Endothelial cell of umbilical vein (primary cell): ENCODE results near the gene ADM2. TPM values are rescaled to one million over a fixed set of nuclear protein-coding genes. Genes with fewer than 3 reads are reported as not detected.

Source experiments
- BruUV-seq: library from RNA; stranded (reverse); fragments of 400-500 nt; replicated peaks from 2 replicates; lab custom pipeline; 2021; lab: Mats Ljungman, UMichigan
- CTCF ChIA-PET: fragments of 300-600, 350-600 bp; sonication (Branson Sonifier 250); formaldehyde crosslinking; loops from one replicate; lab custom pipeline; 2021; ENCODE audit warnings: antibody characterized with exemption, inconsistent platforms; lab: Charles Lee
- POLR2A ChIA-PET: fragments of 300-600, 350-600 bp; sonication (Branson Sonifier 250); formaldehyde crosslinking; loops from one replicate; lab custom pipeline; 2021; ENCODE audit warnings: antibody characterized with exemption, inconsistent platforms; lab: Charles Lee
- DNase-seq: peaks from one replicate; pipeline ENCODE4 v3.0.0-alpha.2; 2011; ENCODE audit warnings: low read depth, low spot score
- FAIRE-seq: peaks from 2 replicates; lab custom pipeline; 2011; peaks lifted over from hg19 to GRCh38; lab: Jason Lieb, UNC
- H2AFZ ChIP-seq: 2 replicates; pipeline ENCODE4 v1.6.0; 2012; ENCODE audit warnings: low read depth, low read length, control low read depth, inconsistent platforms
- H3K27ac ChIP-seq: 2 replicates; pipeline ENCODE4 v1.5.1; 2011; ENCODE audit warnings: low read depth, mild to moderate bottlenecking, control low read depth, low read length, moderate library complexity; ENCODE audit not compliant: insufficient read depth
- H3K27me3 ChIP-seq, 2 experiments: 2 replicates each; pipeline versions ENCODE4 v1.6.0 to v1.6.1; 2011; ENCODE audit warnings: low read length in 2 of 2, mixed read lengths in 1 of 2; ENCODE audit not compliant: control insufficient read depth in 2 of 2, insufficient read depth in 2 of 2
- H3K36me3 ChIP-seq, 2 experiments: 2 replicates in 1 of 2; 3 replicates in 1 of 2; pipeline ENCODE4 v1.5.1; 2011; ENCODE audit warnings: low read length in 2 of 2, mild to moderate bottlenecking in 1 of 2, moderate library complexity in 1 of 2; ENCODE audit not compliant: control insufficient read depth in 2 of 2, insufficient read depth in 2 of 2; ENCODE audit errors: extremely low read depth in 1 of 2
- H3K4me1 ChIP-seq: 3 replicates; pipeline ENCODE4 v1.5.1; 2011; ENCODE audit warnings: mild to moderate bottlenecking, low read length; ENCODE audit not compliant: control insufficient read depth, insufficient read depth; ENCODE audit errors: extremely low read depth
- H3K4me2 ChIP-seq: 2 replicates; pipeline ENCODE4 v1.6.1; 2011; ENCODE audit warnings: low read length, control low read depth, mixed read lengths; ENCODE audit not compliant: insufficient read depth
- H3K4me3 ChIP-seq, 3 experiments: fragments of 200-600 bp in 1 of 3; sonication (generic), shearing (Covaris generic) in 1 of 3; replicated peaks in 1 of 3; 2 replicates each; pipeline ENCODE4 v1.5.1; 2011 to 2016; ENCODE audit warnings: control low read depth in 3 of 3, low read length in 3 of 3, mild to moderate bottlenecking in 2 of 3, inconsistent platforms in 1 of 3, low read depth in 1 of 3, moderate library complexity in 1 of 3; ENCODE audit not compliant: insufficient read depth in 1 of 3
- H3K79me2 ChIP-seq: 2 replicates; pipeline ENCODE4 v1.6.0; 2012; ENCODE audit warnings: low read length, inconsistent platforms; ENCODE audit not compliant: control insufficient read depth, insufficient read depth
- H3K9ac ChIP-seq: replicated peaks from 2 replicates; pipeline ENCODE3; 2011; ENCODE audit warnings: low read length, control low read depth; ENCODE audit not compliant: insufficient read depth; ENCODE audit errors: extremely low read depth
- H3K9me1 ChIP-seq: replicated peaks from 3 replicates; pipeline ENCODE4 v1.6.0; 2011; ENCODE audit warnings: mild to moderate bottlenecking, low read length; ENCODE audit not compliant: control insufficient read depth, insufficient read depth; ENCODE audit errors: extremely low read depth
- H3K9me3 ChIP-seq: replicated peaks from 2 replicates; pipeline ENCODE4 v1.5.1; 2012; ENCODE audit warnings: low read length, inconsistent platforms; ENCODE audit not compliant: control insufficient read depth, insufficient read depth
- H4K20me1 ChIP-seq: replicated peaks from 2 replicates; pipeline ENCODE3; 2011; ENCODE audit warnings: mild to moderate bottlenecking, low read length; ENCODE audit not compliant: control insufficient read depth, insufficient read depth; ENCODE audit errors: extremely low read depth
- EZH2 ChIP-seq: IDR thresholded peaks from 2 replicates; pipeline ENCODE4 v1.6.1; 2012; ENCODE audit warnings: borderline replicate concordance, low read depth, mild to moderate bottlenecking, moderate library complexity, low read length, inconsistent platforms; ENCODE audit not compliant: severe bottlenecking
- FOS ChIP-seq: IDR thresholded peaks from 2 replicates; pipeline ENCODE4 v1.6.1; 2011; ENCODE audit warnings: mild to moderate bottlenecking, low read length, moderate library complexity, borderline replicate concordance; ENCODE audit not compliant: insufficient read depth
- GATA2 ChIP-seq: IDR thresholded peaks from 2 replicates; pipeline ENCODE4 v1.7.0; 2011; ENCODE audit warnings: low read depth, mild to moderate bottlenecking, moderate library complexity, mixed read lengths, low read length; ENCODE audit not compliant: insufficient read length, insufficient read depth
- JUN ChIP-seq: IDR thresholded peaks from 2 replicates; pipeline ENCODE4 v1.6.1; 2011; ENCODE audit warnings: borderline replicate concordance, low read depth; ENCODE audit not compliant: insufficient read length, insufficient read depth
- MYC ChIP-seq: IDR thresholded peaks from one replicate; pipeline ENCODE4 v1.6.1; 2011; ENCODE audit warnings: mild to moderate bottlenecking, low read depth, low read length
- POLR2A ChIP-seq: IDR thresholded peaks from 2 replicates; pipeline ENCODE4 v1.6.1; 2012; ENCODE audit warnings: low read depth, mild to moderate bottlenecking, control low read depth, low read length
- POLR2AphosphoS5 ChIP-seq: IDR thresholded peaks from 2 replicates; pipeline ENCODE4 v1.6.1; 2012; ENCODE audit warnings: low read depth, mild to moderate bottlenecking, control low read depth, low read length, moderate library complexity; ENCODE audit not compliant: insufficient read depth
- dilution Hi-C: fragments of 300-500 bp; cut with MboI; formaldehyde crosslinking; loops from one replicate; pipeline ENCODE4 v1.15.0; 2019; ENCODE audit warnings: low sequenced_read_pairs; ENCODE audit not compliant: extremely low pct_ligation_motif_present
- intact Hi-C: fragments of 100-400 bp; cut with micrococcal nuclease; formaldehyde crosslinking; loops from one replicate; pipeline ENCODE4 v1.10.0; 2022
- polyA plus RNA-seq, 4 experiments: library from polyadenylated mRNA; depleted of rRNA in 3 of 4; stranded (reverse) in 3 of 4; unstranded in 1 of 4; fragments of >200 nt; gene quantifications; 2 replicates each; pipeline versions ENCODE4 v1.2.1 to v1.2.3, GENCODE V29; 2011 to 2012; ENCODE audit warnings: missing spikeins in 1 of 4
- total RNA-seq: library from RNA; stranded (reverse); gene quantifications from 2 replicates; pipeline ENCODE4 v1.2.3, GENCODE V29; 2021
- TF ChIP-seq, protein P1 (sequence below), 2 donors: IDR thresholded peaks; 1 replicate in 1 of 2; 2 replicates in 1 of 2; pipeline ENCODE4 v1.5.1; 2011; ENCODE audit warnings: low read length in 2 of 2, mild to moderate bottlenecking in 2 of 2, moderate library complexity in 2 of 2, control low read depth in 1 of 2, inconsistent platforms in 1 of 2, low read depth in 1 of 2; ENCODE audit not compliant: insufficient read depth in 1 of 2; ENCODE audit errors: extremely low read depth in 1 of 2
- TF ChIP-seq, protein P2 (sequence below): IDR thresholded peaks from 2 replicates; pipeline ENCODE4 v1.6.1; 2011; ENCODE audit not compliant: insufficient read depth, insufficient read length

Gene ADM2
- total and polyA plus RNA-seq, 2 donors (not counting 3 experiments of a cell fraction or from before 2014, with no cell fraction given) = 0.28 to 1.5 TPM

DNA sequence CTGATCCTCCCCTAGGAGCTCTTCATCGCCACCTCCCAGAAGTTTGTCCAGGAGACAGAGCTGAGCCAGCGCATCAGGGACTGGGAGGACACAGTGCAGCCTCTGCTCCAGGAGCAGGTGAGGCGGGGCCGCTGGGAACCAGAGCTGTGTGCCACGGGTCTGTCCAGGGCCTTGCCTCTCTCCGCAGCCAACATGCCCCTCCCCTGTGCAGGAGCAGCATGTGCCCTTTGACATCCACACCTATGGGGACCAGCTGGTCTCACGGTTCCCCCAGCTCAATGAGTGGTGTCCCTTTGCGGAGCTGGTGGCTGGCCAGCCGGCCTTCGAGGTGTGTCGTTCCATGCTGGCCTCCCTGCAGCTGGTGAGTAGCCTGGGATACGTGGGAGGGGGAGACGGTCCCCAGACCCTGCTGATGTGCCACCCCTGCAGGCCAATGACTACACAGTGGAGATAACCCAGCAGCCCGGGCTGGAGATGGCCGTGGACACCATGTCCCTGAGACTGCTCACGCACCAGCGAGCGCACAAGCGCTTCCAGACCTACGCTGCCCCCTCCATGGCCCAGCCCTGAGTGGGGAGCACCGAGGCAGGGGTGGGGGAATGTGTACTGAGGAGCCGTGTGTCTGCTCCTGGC lies 41.6 kb downstream of the ADM2 start:
- intact Hi-C loops = no loop called here
- no peak overlapping the region for H3K9ac ChIP-seq
- H2AFZ ChIP-seq = no peak overlapping the region
- TF ChIP-seq, protein P1, sequence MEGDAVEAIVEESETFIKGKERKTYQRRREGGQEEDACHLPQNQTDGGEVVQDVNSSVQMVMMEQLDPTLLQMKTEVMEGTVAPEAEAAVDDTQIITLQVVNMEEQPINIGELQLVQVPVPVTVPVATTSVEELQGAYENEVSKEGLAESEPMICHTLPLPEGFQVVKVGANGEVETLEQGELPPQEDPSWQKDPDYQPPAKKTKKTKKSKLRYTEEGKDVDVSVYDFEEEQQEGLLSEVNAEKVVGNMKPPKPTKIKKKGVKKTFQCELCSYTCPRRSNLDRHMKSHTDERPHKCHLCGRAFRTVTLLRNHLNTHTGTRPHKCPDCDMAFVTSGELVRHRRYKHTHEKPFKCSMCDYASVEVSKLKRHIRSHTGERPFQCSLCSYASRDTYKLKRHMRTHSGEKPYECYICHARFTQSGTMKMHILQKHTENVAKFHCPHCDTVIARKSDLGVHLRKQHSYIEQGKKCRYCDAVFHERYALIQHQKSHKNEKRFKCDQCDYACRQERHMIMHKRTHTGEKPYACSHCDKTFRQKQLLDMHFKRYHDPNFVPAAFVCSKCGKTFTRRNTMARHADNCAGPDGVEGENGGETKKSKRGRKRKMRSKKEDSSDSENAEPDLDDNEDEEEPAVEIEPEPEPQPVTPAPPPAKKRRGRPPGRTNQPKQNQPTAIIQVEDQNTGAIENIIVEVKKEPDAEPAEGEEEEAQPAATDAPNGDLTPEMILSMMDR (IDR thresholded peaks at IDR 0.05; ENCODE audit: extremely low read depth in 1 of 2, insufficient read depth in 1 of 2, low read depth in 1 of 2, low read length in 2 of 2) = no peak
- TF ChIP-seq FOS (no peak), MYC (no peak), POLR2AphosphoS5 (no peak), POLR2A (no peak), JUN (no peak), GATA2 (no peak), EZH2 (no peak)
- TF ChIP-seq, protein P2, sequence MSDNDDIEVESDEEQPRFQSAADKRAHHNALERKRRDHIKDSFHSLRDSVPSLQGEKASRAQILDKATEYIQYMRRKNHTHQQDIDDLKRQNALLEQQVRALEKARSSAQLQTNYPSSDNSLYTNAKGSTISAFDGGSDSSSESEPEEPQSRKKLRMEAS = no peak
- CTCF ChIA-PET = interaction anchor here (0.7 kb wide), 1 partner anchor 16 kb away, joined by 3 read pairs; no protein-coding TSS in a partner anchor
- no peak overlapping the region for H3K27ac ChIP-seq
- no TSS peak for BruUV-seq
- H3K4me1 ChIP-seq = peaks cover 12% of the 10 kb centered on the region
- H3K36me3 ChIP-seq = peaks cover 0 to 24% of the 10 kb centered on the region in 2 experiments
- peaks cover 10% of the 10 kb centered on the region for H3K79me2 ChIP-seq
- dilution Hi-C loops = no loop called here
- DNase-seq (no peak), FAIRE-seq (no peak)
- POLR2A ChIA-PET = interaction anchor here (1.1 kb wide), 1 partner anchor 15 kb away, joined by 4 read pairs; the partner anchor contains the start of genes LMF2 and NCAPH2
- H3K9me3 ChIP-seq = no peaks in the 10 kb centered on the region
- no peak overlapping the region for H3K4me2 ChIP-seq
- H3K4me3 ChIP-seq = no peak overlapping the region
- no peaks in the 10 kb centered on the region for H3K9me1 ChIP-seq
- no peaks in the 10 kb centered on the region for H4K20me1 ChIP-seq
- H3K27me3 ChIP-seq = no peaks in the 10 kb centered on the region
